Measurements from ENCODE around the gene LRP1B.

GRCh38 chr2:142058149-142058548 lies 72.7 kb downstream of the LRP1B start:
- TF ChIP-seq POLR2A (IDR thresholded peaks at IDR 0.05) (no peak), CTCF (IDR thresholded peaks at IDR 0.05) (no peak), POLR2AphosphoS5 (IDR thresholded peaks at IDR 0.05; ENCODE audit: insufficient read depth in 1 of 2, low read depth in 1 of 2) (no peak)

All from vagina (tissue), 2 donors.